ENCODE measurements around the gene AGPAT3.

The AGPAT3 gene

GRCh38 chr21:43827015-43827611 is 37.9 kb upstream of the AGPAT3 start:
- TF ChIP-seq CTCF (IDR thresholded peaks at IDR 0.05; ENCODE audit: low read depth, low read length, poor library complexity, severe bottlenecking) (no peak), EZH2phosphoT487 (IDR thresholded peaks at IDR 0.05; ENCODE audit: borderline replicate concordance, low read length) (no peak)
- no peaks in the 10 kb centered on the region for H4K20me1 ChIP-seq (ENCODE audit: control insufficient read depth, insufficient read depth, low read depth, low read length)
- H3K4me1 ChIP-seq (ENCODE audit: control insufficient read depth, low read length), result no peaks in the 10 kb centered on the region
- H3K27ac ChIP-seq (ENCODE audit: low read depth, low read length), result no peak overlapping the region
- no peaks in the 10 kb centered on the region for H3K27me3 ChIP-seq (ENCODE audit: control insufficient read depth, low read length)
- no peak overlapping the region for H3K4me2 ChIP-seq (ENCODE audit: low read length)
- no peaks in the 10 kb centered on the region for H3K9me3 ChIP-seq (ENCODE audit: control insufficient read depth, insufficient read depth, low read length)
- H3K9me2 ChIP-seq (replicated peaks; ENCODE audit: control insufficient read depth, low read length), result no peaks in the 10 kb centered on the region
- no peaks in the 10 kb centered on the region for H3K36me3 ChIP-seq (ENCODE audit: control insufficient read depth, low read length)
- H3K79me2 ChIP-seq (ENCODE audit: control insufficient read depth, low read length), result no peaks in the 10 kb centered on the region
- H3K4me3 ChIP-seq (ENCODE audit: low read length), result no peak overlapping the region
- H3F3A ChIP-seq (ENCODE audit: control insufficient read depth, insufficient read depth), result no peaks in the 10 kb centered on the region

GRCh38 chr21:43829161-43829560 is 35.9 kb upstream of the AGPAT3 start:
- no peak overlapping the region for H3K27ac ChIP-seq (ENCODE audit: low read depth, low read length)
- H3K4me3 ChIP-seq (ENCODE audit: low read length), result no peak overlapping the region

GRCh38 chr21:43829575-43830119 is 35.4 kb upstream of the AGPAT3 start:
- Histone ChIP-seq H3K9me3 (ENCODE audit: control insufficient read depth, insufficient read depth, low read length) (no peaks in the 10 kb centered on the region), H3F3A (ENCODE audit: control insufficient read depth, insufficient read depth) (no peaks in the 10 kb centered on the region), H3K36me3 (ENCODE audit: control insufficient read depth, low read length) (no peaks in the 10 kb centered on the region), H4K20me1 (ENCODE audit: control insufficient read depth, insufficient read depth, low read depth, low read length) (no peaks in the 10 kb centered on the region), H3K4me3 (ENCODE audit: low read length) (no peak overlapping the region), H3K4me2 (ENCODE audit: low read length) (no peak overlapping the region), H3K9me2 (replicated peaks; ENCODE audit: control insufficient read depth, low read length) (no peaks in the 10 kb centered on the region), H3K4me1 (ENCODE audit: control insufficient read depth, low read length) (no peaks in the 10 kb centered on the region), H3K27ac (ENCODE audit: low read depth, low read length) (no peak overlapping the region), H3K79me2 (ENCODE audit: control insufficient read depth, low read length) (no peaks in the 10 kb centered on the region), H3K27me3 (ENCODE audit: control insufficient read depth, low read length) (no peaks in the 10 kb centered on the region)
- TF ChIP-seq EZH2phosphoT487 (IDR thresholded peaks at IDR 0.05; ENCODE audit: borderline replicate concordance, low read length), result no peak
- peak; percentile 11 for TF ChIP-seq CTCF (IDR thresholded peaks at IDR 0.05; ENCODE audit: low read depth, low read length, poor library complexity, severe bottlenecking)

More at GRCh38 chr21:43829161-43829560, 35.9 kb upstream of the AGPAT3 start:
- no peak for TF ChIP-seq CTCF (IDR thresholded peaks at IDR 0.05; ENCODE audit: low read depth, low read length, poor library complexity, severe bottlenecking)
- no peak for TF ChIP-seq EZH2phosphoT487 (IDR thresholded peaks at IDR 0.05; ENCODE audit: borderline replicate concordance, low read length)
- Histone ChIP-seq H3K9me3 (ENCODE audit: control insufficient read depth, insufficient read depth, low read length) (no peaks in the 10 kb centered on the region), H3F3A (ENCODE audit: control insufficient read depth, insufficient read depth) (no peaks in the 10 kb centered on the region), H4K20me1 (ENCODE audit: control insufficient read depth, insufficient read depth, low read depth, low read length) (no peaks in the 10 kb centered on the region), H3K27me3 (ENCODE audit: control insufficient read depth, low read length) (no peaks in the 10 kb centered on the region), H3K79me2 (ENCODE audit: control insufficient read depth, low read length) (no peaks in the 10 kb centered on the region), H3K4me1 (ENCODE audit: control insufficient read depth, low read length) (no peaks in the 10 kb centered on the region), H3K9me2 (replicated peaks; ENCODE audit: control insufficient read depth, low read length) (no peaks in the 10 kb centered on the region), H3K36me3 (ENCODE audit: control insufficient read depth, low read length) (no peaks in the 10 kb centered on the region), H3K4me2 (ENCODE audit: low read length) (no peak overlapping the region)
